Omental fat pad (tissue), 4 donors: Measurements from ENCODE around the gene MT1A. TPM values are rescaled to one million over a fixed set of nuclear protein-coding genes. Genes with fewer than 3 reads are reported as not detected.
"Not testable (repeated sequence)": the region's sequence is repeated elsewhere in the genome, so short reads cannot be mapped to it uniquely, and the experiment has no call there.

ENCODE experiments used
- ATAC-seq: fragments of 150-250 bp; one replicate; pipeline ENCODE4 v1.9.1; 2016; ENCODE audit warnings: mild to moderate bottlenecking, moderate library complexity; ENCODE audit not compliant: low FRiP score
- DNase-seq: peaks from one replicate; pipeline ENCODE4 v3.0.0-alpha.2; 2019; ENCODE audit warnings: low spot score
- CTCF ChIP-seq, 3 donors: fragments of 450-650 bp; IDR thresholded peaks; one replicate each; pipeline ENCODE4 v1.5.1; 2016 to 2017; ENCODE audit warnings: antibody characterized with exemption in 3 of 3, mild to moderate bottlenecking in 3 of 3, moderate library complexity in 2 of 3
- total RNA-seq, 4 donors: library from RNA; depleted of rRNA; stranded (reverse); fragments of >200 nt; gene quantifications; one replicate each; pipeline ENCODE4 v1.1.0, GENCODE V29; 2016

MT1A gene
- total RNA-seq, 4 donors from 2014 or later, result 88.4 to 1,854 (median 643) TPM

- DNase-seq, result no peak
- TF ChIP-seq CTCF (IDR thresholded peaks at IDR 0.05), result no peak
- no peak for ATAC-seq
Observed at GRCh38 chr16:56673921-56674320, 35.5 kb downstream of the MT1A start.

- ATAC-seq, DNase-seq: not testable (repeated sequence)
Observed at GRCh38 chr16:56674570-56674969, 36.1 kb downstream of the MT1A start.

GRCh38 chr16:56675685-56676210, 37.3 kb downstream of the MT1A start:
- DNase-seq (no peak), ATAC-seq (peak; percentile 60)
- no peak for TF ChIP-seq CTCF (IDR thresholded peaks at IDR 0.05)

GRCh38 chr16:56677474-56677873, 39.0 kb downstream of the MT1A start:
- ATAC-seq, result no peak
- DNase-seq, result no peak
- no peak for TF ChIP-seq CTCF (IDR thresholded peaks at IDR 0.05)

- no peak for TF ChIP-seq CTCF (IDR thresholded peaks at IDR 0.05)
- ATAC-seq, result no peak
- no peak for DNase-seq
Observed at GRCh38 chr16:56679078-56679730, 40.7 kb downstream of the MT1A start.

- DNase-seq (no peak), ATAC-seq (no peak)
- no peak for TF ChIP-seq CTCF (IDR thresholded peaks at IDR 0.05)
Observed at GRCh38 chr16:56679818-56680217, 41.4 kb downstream of the MT1A start.

GRCh38 chr16:56681939-56682702, 43.7 kb downstream of the MT1A start, which contains the start of gene MT1X:
MT1X (plus strand) TSS chr16:56682470; CDS start chr16:56682541, 71 bp downstream.
- ATAC-seq (peak; percentile 93), DNase-seq (peak; percentile 92)
- TF ChIP-seq CTCF (IDR thresholded peaks at IDR 0.05), result no peak
